ENCODE results near the gene NINL.
A peak's percentile ranks its signal among the peaks of the same experiment; 100 is the strongest.
"Not testable (repeated sequence)": the region's sequence is repeated elsewhere in the genome, so short reads cannot be mapped to it uniquely, and the experiment has no call there.

The NINL gene

DNA sequence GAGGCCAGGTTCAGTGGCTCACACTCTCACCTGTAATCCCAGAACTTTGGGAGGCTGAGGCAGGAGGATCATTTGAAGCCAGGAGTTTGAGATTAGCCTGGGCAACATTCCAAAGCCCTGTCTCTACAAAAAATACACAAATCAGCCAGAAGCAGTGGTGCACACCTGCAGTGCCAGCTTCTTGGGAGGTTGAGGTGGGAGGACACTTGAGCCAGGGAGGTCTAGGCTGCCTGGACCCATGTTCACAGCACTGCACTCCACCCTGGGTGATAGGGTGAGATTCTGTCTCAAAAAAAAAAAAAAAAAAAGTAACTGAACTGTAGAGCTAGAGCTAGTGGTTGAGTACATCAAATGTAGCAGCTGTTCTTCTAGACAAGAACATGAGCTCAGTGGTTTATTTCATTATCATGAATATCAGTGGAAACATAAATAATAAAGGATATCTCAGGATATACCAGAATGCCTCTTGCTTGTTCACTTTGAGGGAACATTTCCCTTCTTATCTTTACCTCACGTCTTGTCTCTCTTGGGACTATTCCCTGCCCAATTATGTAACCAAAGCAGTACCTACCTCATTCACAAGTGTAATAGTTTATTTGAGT, 20.9 kb upstream of the NINL start:
- Mint-ChIP-seq H3K4me1 (ENCODE audit: low read depth in 2 of 2) (no peaks in the 10 kb centered on the region), H3K27ac (no peak overlapping the region), H3K9me3 (no peaks in the 10 kb centered on the region), H3K27me3 (no peaks in the 10 kb centered on the region), H3K36me3 (ENCODE audit: insufficient read depth) (no peaks in the 10 kb centered on the region), H3K4me3 (no peak overlapping the region)
- DNase-seq (no peak), ATAC-seq (replicated peaks) (no peak)

DNA sequence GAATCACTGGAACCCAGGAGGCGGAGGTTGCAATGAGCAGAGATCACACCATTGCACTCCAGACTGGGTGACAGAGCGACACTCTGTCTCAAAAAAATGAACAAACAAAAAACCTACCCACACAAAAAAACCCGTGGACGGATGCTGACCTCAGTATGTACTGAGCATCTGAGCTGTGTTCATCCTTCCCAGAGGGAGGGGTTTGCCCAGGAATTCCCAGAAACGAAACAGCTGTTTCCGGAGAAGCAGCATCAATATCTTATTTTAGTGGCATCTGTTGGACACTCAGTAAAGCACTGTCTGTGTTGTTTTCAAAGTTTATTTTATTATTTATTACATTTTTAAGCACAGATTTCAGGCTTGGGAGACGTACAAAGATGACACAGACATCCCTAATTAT, 19.8 kb upstream of the NINL start:
- no peaks in the 10 kb centered on the region for H3K27me3 Mint-ChIP-seq
- DNase-seq (no peak), ATAC-seq (replicated peaks) (no peak)
- H3K4me1 Mint-ChIP-seq (ENCODE audit: low read depth in 2 of 2), result no peaks in the 10 kb centered on the region
- H3K36me3 Mint-ChIP-seq (ENCODE audit: insufficient read depth), result no peaks in the 10 kb centered on the region
- H3K4me3 Mint-ChIP-seq, result no peak overlapping the region
- H3K27ac Mint-ChIP-seq, result no peak overlapping the region
- H3K9me3 Mint-ChIP-seq, result no peaks in the 10 kb centered on the region

DNA sequence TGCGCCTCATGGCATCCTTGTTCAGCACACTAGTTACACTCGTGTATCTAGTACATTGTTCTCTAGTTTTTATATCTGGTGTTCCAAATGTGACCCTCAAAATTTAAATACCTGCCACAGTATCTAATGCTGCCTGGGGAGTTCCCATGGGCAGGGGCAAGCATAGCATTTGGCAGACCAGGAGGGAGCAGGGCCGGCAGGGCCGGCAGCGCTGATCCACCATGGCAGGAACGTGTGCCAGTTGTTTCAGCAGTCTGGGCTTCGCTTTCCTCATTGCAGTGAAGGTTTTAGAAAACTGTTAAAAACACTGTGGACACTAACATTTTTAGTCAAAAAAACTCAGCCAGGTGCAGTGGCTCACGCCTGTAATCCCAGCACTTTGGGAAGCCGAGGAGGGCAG, 19.3 kb upstream of the NINL start:
- Mint-ChIP-seq H3K27ac (no peak overlapping the region), H3K9me3 (no peaks in the 10 kb centered on the region), H3K36me3 (ENCODE audit: insufficient read depth) (no peaks in the 10 kb centered on the region), H3K27me3 (no peaks in the 10 kb centered on the region), H3K4me3 (no peak overlapping the region), H3K4me1 (ENCODE audit: low read depth in 2 of 2) (no peaks in the 10 kb centered on the region)
- no peak for ATAC-seq (replicated peaks)
- no peak for DNase-seq

DNA sequence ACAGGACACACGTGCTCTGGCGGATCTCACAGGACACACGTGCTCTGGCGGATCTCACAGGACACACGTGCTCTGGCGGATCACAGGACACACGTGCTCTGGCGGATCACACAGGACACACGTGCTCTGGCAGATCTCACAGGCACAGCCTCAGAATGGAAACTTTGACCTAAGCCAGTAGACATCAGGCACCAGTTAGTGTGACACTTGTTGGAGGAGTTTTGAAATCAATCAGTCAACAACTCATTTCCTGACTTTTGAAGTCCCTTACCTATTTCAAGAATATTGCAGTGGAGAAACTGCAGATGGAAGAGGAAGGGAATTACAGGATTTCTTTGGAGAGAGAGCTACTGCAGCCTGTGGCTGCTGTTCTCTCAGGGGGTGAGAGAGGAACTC, 17.6 kb upstream of the NINL start:
- H3K27ac Mint-ChIP-seq; ATAC-seq (replicated peaks); H3K9me3 Mint-ChIP-seq; H3K36me3 Mint-ChIP-seq (ENCODE audit: insufficient read depth); H3K4me3 Mint-ChIP-seq; H3K27me3 Mint-ChIP-seq; DNase-seq; H3K4me1 Mint-ChIP-seq (ENCODE audit: low read depth in 2 of 2): not testable (repeated sequence)

DNA sequence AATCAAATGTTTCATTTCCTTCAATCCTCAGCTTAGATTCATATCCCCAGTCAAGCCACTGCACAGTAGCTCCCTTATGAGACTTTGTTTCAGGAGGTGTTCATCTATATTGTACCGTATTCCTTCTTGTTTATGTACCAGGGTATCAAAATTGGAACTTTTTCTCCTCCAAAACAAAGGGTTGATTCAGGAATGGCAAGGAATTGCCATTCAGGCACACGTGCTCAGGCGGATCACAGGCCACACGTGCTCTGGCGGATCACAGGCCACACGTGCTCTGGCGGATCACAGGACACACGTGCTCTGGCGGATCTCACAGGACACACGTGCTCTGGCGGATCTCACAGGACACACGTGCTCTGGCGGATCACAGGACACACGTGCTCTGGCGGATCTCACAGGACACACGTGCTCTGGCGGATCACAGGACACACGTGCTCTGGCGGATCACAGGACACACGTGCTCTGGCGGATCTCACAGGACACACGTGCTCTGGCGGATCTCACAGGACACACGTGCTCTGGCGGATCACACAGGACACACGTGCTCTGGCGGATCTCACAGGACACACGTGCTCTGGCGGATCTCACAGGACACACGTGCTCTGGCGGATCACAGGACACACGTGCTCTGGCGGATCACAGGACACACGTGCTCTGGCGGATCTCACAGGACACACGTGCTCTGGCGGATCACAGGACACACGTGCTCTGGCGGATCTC, 17.0 kb upstream of the NINL start:
- H3K36me3 Mint-ChIP-seq (ENCODE audit: insufficient read depth); H3K9me3 Mint-ChIP-seq; H3K27me3 Mint-ChIP-seq; H3K4me3 Mint-ChIP-seq; ATAC-seq (replicated peaks); H3K27ac Mint-ChIP-seq; H3K4me1 Mint-ChIP-seq (ENCODE audit: low read depth in 2 of 2); DNase-seq: not testable (repeated sequence)

DNA sequence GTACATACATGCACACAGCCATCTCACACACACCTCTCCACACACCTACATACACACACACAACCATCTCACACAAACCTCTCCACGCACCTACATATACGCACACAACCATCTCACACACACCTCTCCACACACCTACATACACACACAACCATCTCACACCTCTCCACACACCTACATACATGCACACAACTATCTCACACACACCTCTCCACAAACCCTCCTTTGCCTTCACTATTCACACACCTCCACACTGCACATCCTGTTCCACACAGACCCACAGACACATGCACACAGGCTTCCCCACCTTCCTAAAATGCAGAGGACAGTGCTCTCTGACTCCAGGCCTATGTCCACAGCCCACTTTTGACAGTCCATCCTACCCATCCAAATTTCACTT, 16.3 kb upstream of the NINL start:
- Mint-ChIP-seq H3K27me3 (no peaks in the 10 kb centered on the region), H3K27ac (no peak overlapping the region), H3K36me3 (ENCODE audit: insufficient read depth) (no peaks in the 10 kb centered on the region), H3K4me3 (no peak overlapping the region), H3K9me3 (no peaks in the 10 kb centered on the region), H3K4me1 (ENCODE audit: low read depth in 2 of 2) (no peaks in the 10 kb centered on the region)
- ATAC-seq (replicated peaks) (no peak), DNase-seq (no peak)

DNA sequence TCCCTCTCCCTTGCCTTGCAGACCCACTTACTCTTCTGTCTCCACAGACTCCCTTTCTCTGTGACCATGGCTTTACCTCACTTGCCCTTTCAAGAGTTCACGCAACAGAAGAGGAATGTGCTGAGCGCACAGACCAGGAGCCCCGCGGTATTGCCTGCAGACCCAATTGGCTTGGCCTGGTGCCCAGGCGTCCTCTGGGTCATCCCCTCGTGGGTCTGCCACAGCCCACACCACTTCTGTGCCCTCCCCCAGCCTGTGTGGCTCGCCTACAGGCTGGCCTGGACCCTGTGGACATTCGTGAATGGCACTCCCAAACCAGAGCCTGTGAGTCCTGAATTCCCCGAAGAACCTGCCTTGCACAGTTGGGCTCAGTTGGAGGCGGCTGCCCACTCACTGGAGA, 15.3 kb upstream of the NINL start:
- DNase-seq, result no peak
- no peaks in the 10 kb centered on the region for H3K4me1 Mint-ChIP-seq (ENCODE audit: low read depth in 2 of 2)
- no peak overlapping the region for H3K27ac Mint-ChIP-seq
- no peak for ATAC-seq (replicated peaks)
- H3K4me3 Mint-ChIP-seq, result no peak overlapping the region
- H3K27me3 Mint-ChIP-seq, result no peaks in the 10 kb centered on the region
- H3K36me3 Mint-ChIP-seq (ENCODE audit: insufficient read depth), result no peaks in the 10 kb centered on the region
- H3K9me3 Mint-ChIP-seq, result no peaks in the 10 kb centered on the region

DNA sequence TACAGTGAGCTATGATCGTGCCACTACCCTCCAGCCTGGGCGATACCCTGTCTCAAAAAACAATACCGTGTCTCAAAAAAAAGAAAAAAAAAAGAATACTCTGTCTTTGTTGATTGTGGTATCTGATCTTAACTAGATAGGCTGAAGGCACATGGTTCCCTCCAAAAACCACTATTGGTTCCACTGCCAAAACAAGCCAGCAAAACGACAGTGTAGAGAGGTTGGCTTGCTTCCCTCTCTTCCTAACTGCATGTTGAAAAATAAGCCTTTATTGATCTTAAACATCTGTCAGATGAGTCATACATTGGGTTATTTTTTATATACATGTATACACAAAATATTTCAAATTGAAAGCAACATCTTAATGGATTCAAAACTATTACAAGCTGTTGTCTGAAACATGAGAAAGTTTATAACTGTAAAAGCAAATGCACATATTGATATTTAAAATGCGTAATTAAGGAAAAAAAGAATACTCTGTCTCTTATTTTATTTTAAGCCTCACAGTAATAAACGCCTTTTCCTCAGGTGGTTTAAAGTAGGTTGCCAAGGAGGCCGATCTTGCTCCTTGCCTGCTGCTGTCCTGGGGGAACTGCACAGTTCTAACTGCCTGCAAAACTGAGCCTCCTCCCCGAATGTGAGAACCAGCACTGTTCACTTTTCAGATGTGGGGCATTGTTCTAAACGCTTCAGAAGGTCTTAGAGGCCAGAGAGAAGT, 7.0 kb upstream of the NINL start:
- ATAC-seq (replicated peaks), result no peak
- Mint-ChIP-seq H3K27me3 (peaks cover 0 to 16% of the 10 kb centered on the region in 2 donors), H3K4me3 (no peak overlapping the region), H3K27ac (no peak overlapping the region), H3K4me1 (ENCODE audit: low read depth in 2 of 2) (no peaks in the 10 kb centered on the region), H3K36me3 (ENCODE audit: insufficient read depth) (no peaks in the 10 kb centered on the region), H3K9me3 (no peaks in the 10 kb centered on the region)
- DNase-seq, result no peak

DNA sequence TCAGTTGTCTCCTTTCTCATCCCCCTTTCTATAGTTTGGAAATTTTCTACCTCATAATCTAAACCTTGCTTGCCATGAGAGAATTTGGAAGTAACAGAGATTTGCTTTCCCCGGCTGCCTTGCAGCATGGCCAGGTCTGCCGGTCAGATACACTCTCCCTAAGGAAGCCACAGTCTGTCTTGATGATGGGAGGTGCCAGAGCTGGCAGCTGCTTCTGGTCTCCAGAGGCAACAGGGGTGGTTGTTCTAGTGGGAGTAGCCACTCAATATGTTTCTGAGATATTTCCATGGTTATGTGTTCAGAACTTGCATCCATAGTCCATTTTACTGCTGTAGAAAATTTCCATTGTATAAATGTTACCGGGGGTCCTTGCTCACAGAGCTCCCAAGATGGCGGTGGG, 5.4 kb upstream of the NINL start:
- DNase-seq; H3K36me3 Mint-ChIP-seq (ENCODE audit: insufficient read depth); H3K4me3 Mint-ChIP-seq; H3K27ac Mint-ChIP-seq; H3K9me3 Mint-ChIP-seq; H3K4me1 Mint-ChIP-seq (ENCODE audit: low read depth in 2 of 2); ATAC-seq (replicated peaks): not testable (repeated sequence)
- H3K27me3 Mint-ChIP-seq, result peaks cover 0 to 16% of the 10 kb centered on the region in 2 donors

DNA sequence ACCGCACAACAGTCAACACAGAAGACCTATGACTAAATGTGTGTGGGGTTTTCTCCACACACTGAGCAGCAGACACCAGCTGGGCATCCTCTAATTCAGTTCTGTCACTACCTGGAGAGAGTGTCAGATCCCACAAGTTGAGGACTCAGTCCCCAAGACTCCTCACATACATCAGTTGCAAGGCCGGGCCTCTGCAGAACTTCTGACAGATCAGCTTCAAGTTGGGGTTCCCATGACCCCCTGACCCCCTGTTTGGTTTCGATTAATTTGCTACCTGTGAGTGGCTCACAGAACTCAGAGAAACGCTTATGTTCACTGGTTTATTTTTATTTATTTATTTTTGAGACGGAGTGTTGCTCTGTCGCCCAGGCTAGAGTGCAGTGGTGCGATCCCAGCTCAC, 3.2 kb upstream of the NINL start:
- DNase-seq (no peak), ATAC-seq (replicated peaks) (no peak)
- H3K27ac Mint-ChIP-seq, result no peak overlapping the region
- no peaks in the 10 kb centered on the region for H3K9me3 Mint-ChIP-seq
- peaks cover 11 to 23% of the 10 kb centered on the region in 2 donors for H3K27me3 Mint-ChIP-seq
- no peaks in the 10 kb centered on the region for H3K36me3 Mint-ChIP-seq (ENCODE audit: insufficient read depth)
- peaks cover 4 to 6% of the 10 kb centered on the region in 2 donors for H3K4me1 Mint-ChIP-seq (ENCODE audit: low read depth in 2 of 2)
- no peak overlapping the region for H3K4me3 Mint-ChIP-seq

DNA sequence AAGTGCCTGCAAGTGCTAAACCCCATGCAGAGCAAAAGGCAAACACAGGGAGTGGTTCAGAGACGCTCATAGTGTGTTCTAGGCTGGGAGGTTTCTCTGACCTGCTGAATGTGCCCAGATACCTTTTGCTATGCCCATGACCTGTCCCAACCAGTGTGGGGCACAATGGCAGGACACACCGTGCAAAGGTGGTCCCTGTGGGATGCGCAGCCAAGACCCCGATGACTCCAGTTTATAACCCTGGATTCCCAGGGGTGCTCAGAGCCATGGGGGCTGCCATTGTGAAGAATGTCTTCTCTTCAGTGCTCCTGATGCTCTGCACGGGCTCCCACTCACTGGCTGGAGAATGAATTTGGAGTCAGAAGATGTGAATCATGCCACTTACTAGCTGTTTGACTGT, 2.2 kb upstream of the NINL start:
- H3K27ac Mint-ChIP-seq, result no peak overlapping the region
- H3K4me1 Mint-ChIP-seq (ENCODE audit: low read depth in 2 of 2), result peaks cover 4 to 6% of the 10 kb centered on the region in 2 donors
- H3K27me3 Mint-ChIP-seq, result peaks cover 20 to 25% of the 10 kb centered on the region in 2 donors
- H3K36me3 Mint-ChIP-seq (ENCODE audit: insufficient read depth), result no peaks in the 10 kb centered on the region
- H3K9me3 Mint-ChIP-seq, result no peaks in the 10 kb centered on the region
- ATAC-seq (replicated peaks), result no peak
- no peak overlapping the region for H3K4me3 Mint-ChIP-seq
- DNase-seq, result no peak

DNA sequence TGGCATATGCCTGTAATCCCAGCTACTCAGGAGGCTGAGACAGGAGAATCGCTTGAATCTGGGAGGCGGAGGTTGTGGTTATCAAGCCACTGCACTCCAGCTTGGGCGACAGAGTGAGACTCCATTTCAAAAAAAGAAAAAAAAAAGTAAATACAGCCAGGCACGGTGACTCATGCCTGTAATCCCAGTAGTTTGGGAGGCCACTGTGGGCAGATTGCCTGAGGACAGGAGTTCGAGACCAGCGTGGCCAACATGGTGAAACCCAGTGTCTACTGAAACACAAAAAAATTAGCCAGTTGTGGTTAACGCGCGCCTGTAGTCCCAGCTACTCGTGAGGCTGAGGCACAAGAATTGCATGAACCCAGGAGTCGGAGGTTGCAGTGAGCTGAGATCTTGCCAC, 1.5 kb upstream of the NINL start:
- Mint-ChIP-seq H3K4me1 (ENCODE audit: low read depth in 2 of 2) (peaks cover 4 to 6% of the 10 kb centered on the region in 2 donors), H3K4me3 (no peak overlapping the region), H3K27me3 (peaks cover 24 to 27% of the 10 kb centered on the region in 2 donors), H3K9me3 (no peaks in the 10 kb centered on the region), H3K36me3 (ENCODE audit: insufficient read depth) (no peaks in the 10 kb centered on the region), H3K27ac (no peak overlapping the region)
- DNase-seq (no peak), ATAC-seq (replicated peaks) (no peak)

DNA sequence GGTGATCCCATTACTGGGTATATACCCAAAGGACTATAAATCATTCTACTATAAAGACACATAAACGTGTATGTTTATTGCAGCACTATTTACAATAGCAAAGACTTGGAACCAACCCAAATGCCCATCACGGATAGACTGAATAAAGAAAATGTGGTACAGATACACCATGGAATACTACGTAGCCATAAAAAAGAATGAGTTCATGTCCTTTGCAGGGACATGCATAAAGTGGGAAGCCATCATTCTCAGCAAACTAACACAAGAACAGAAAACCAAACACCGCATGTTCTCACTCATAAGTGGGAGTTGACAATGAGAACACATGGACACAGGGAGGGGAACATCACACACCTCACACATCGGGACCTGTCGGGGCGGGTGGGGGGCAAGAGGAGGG, 1.7 kb downstream of the NINL start:
- peak overlapping the region; percentile 49 to 68 for H3K4me3 Mint-ChIP-seq
- not testable (repeated sequence) for H3K9me3 Mint-ChIP-seq; DNase-seq; H3K27ac Mint-ChIP-seq; H3K4me1 Mint-ChIP-seq (ENCODE audit: low read depth in 2 of 2); H3K36me3 Mint-ChIP-seq (ENCODE audit: insufficient read depth); ATAC-seq (replicated peaks)
- H3K27me3 Mint-ChIP-seq, result peaks cover 24 to 33% of the 10 kb centered on the region in 2 donors

DNA sequence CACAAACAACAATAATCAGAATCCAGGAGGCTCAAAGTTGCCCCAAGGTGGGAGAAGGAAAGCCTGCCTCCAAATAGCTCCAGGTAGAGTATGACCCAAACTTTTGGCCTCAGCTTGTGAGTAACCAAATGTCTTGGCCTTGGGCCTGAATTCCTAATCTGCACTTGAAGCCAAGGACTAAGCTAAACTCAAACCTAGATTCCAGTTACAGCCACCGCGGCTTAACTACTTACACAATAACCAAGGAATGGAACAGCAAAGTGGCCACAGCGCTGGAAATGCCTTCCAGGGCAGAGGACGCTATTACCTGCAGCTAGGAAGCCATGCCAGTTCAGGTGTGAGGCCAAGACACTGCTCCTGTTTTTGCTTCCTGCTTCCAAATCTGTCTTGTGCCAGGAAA, 4.6 kb downstream of the NINL start:
- Mint-ChIP-seq H3K27ac (no peak overlapping the region), H3K9me3 (no peaks in the 10 kb centered on the region), H3K4me1 (ENCODE audit: low read depth in 2 of 2) (peaks cover 4 to 6% of the 10 kb centered on the region in 2 donors), H3K4me3 (no peak overlapping the region), H3K27me3 (peaks cover 28 to 46% of the 10 kb centered on the region in 2 donors), H3K36me3 (ENCODE audit: insufficient read depth) (no peaks in the 10 kb centered on the region)
- ATAC-seq (replicated peaks) (no peak), DNase-seq (no peak)
